ENCODE data around the gene ZNF578. TPM values are rescaled to one million over a fixed set of nuclear protein-coding genes. Genes with fewer than 3 reads are reported as not detected.
"Not testable (repeated sequence)": the region's sequence is repeated elsewhere in the genome, so short reads cannot be mapped to it uniquely, and the experiment has no call there.

The ZNF578 gene
- total RNA-seq, 1 donor from 2014 or later: 3.2 TPM

DNA sequence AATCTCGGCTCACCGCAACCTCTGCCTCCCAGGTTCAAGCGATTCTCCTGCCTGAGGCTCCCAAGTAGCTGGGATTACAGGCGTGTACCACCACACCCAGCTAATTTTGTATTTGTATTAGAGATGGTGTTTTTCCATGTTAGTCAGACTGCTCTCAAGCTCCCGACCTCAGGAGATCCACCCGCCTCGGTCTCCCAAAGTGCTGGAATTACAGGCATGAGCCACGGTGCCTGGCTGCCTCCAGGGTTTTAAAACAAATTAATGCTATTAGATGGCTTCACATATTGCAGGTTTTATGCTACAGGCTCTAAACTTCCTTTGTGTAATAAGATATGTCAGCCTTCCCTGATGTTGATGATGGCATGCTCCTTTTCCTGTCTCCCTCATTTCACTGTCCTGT is 108.3 kb downstream of the ZNF578 start:
- not testable (repeated sequence) for DNase-seq

Other genes starting within 250 kb of the ZNF578 start
- gene ZNF766, start 184.0 kb upstream of the ZNF578 start, total RNA-seq: 11.9 and 16.2 TPM in 2 replicates
- 4.9 and 5.4 TPM in 2 replicates for gene ZNF480, start 156.4 kb upstream of the ZNF578 start, total RNA-seq
- gene ZNF610, start 117.3 kb upstream of the ZNF578 start, total RNA-seq: 3.3 and 3.7 TPM in 2 replicates
- 11.4 and 20.9 TPM in 2 replicates for gene ZNF880, start 83.6 kb upstream of the ZNF578 start, total RNA-seq
- gene ZNF528, start 55.7 kb upstream of the ZNF578 start, total RNA-seq: 12.2 and 13.8 TPM in 2 replicates
- not detected in 2 replicates for gene ZNF534, start 24.4 kb upstream of the ZNF578 start, total RNA-seq
- gene ZNF808, start 74.1 kb downstream of the ZNF578 start, total RNA-seq: 23.3 and 31.1 TPM in 2 replicates
- 15.1 and 22.3 TPM in 2 replicates for gene ZNF701, start 116.7 kb downstream of the ZNF578 start, total RNA-seq
- gene ZNF83, start 184.8 kb downstream of the ZNF578 start, total RNA-seq: 40.9 and 72.3 TPM in 2 replicates

All from dermis blood vessel endothelial cell (primary cell).